Endothelial cell (in vitro differentiated cells): ENCODE data around the gene ZNF423. TPM values are rescaled to one million over a fixed set of nuclear protein-coding genes. Genes with fewer than 3 reads are reported as not detected.

ENCODE experiments used
- DNase-seq: peaks from one replicate; pipeline ENCODE4 v3.0.0; 2021; ENCODE audit warnings: low spot score
- H3K27ac Mint-ChIP-seq: one replicate; pipeline ENCODE4 v1.8.0; 2021; ENCODE audit warnings: mixed read lengths, inconsistent platforms; ENCODE audit not compliant: unreplicated experiment
- H3K27me3 Mint-ChIP-seq: one replicate; pipeline ENCODE4 v1.8.0; 2021; ENCODE audit warnings: mild to moderate bottlenecking, moderate library complexity, mixed read lengths, inconsistent platforms; ENCODE audit not compliant: unreplicated experiment
- H3K36me3 Mint-ChIP-seq: one replicate; pipeline ENCODE4 v1.8.0; 2021; ENCODE audit warnings: mild to moderate bottlenecking, low read depth, mixed read lengths, inconsistent platforms; ENCODE audit not compliant: unreplicated experiment
- H3K4me1 Mint-ChIP-seq: one replicate; pipeline ENCODE4 v1.8.0; 2021; ENCODE audit warnings: mild to moderate bottlenecking, mixed read lengths, inconsistent platforms; ENCODE audit not compliant: unreplicated experiment
- H3K4me3 Mint-ChIP-seq: one replicate; pipeline ENCODE4 v1.8.0; 2021; ENCODE audit warnings: mild to moderate bottlenecking, mixed read lengths, inconsistent platforms; ENCODE audit not compliant: unreplicated experiment
- H3K9me3 Mint-ChIP-seq: one replicate; pipeline ENCODE4 v1.8.0; 2021; ENCODE audit warnings: mixed read lengths, inconsistent platforms; ENCODE audit not compliant: unreplicated experiment
- CTCF ChIP-seq: fragments of 200-600 bp; sonication (generic); IDR thresholded peaks from one replicate; pipeline ENCODE4 v1.5.0; 2021; ENCODE audit warnings: antibody characterized with exemption; ENCODE audit not compliant: unreplicated experiment
- total RNA-seq: library from RNA; stranded (reverse); fragmentation: NEBNext Ultra II Directional; extraction: Animal tissue kit (Norgen Biotek cat#: 25700); gene quantifications from one replicate; pipeline ENCODE4 v1.2.1, GENCODE V29; 2021; ENCODE audit not compliant: unreplicated experiment

ZNF423 gene
- total RNA-seq, 1 donor from 2014 or later = 44.8 TPM

GRCh38 chr16:49473773-49474172, 382.1 kb downstream of the ZNF423 start:
- H3K27me3 Mint-ChIP-seq = peaks cover 6% of the 10 kb centered on the region
- H3K36me3 Mint-ChIP-seq = no peaks in the 10 kb centered on the region
- H3K4me1 Mint-ChIP-seq = peaks cover 7% of the 10 kb centered on the region
- TF ChIP-seq CTCF = no peak
- no peak overlapping the region for H3K27ac Mint-ChIP-seq
- no peak overlapping the region for H3K4me3 Mint-ChIP-seq
- no peak for DNase-seq
- no peaks in the 10 kb centered on the region for H3K9me3 Mint-ChIP-seq

- no peak for DNase-seq
- Mint-ChIP-seq H3K4me3 (no peak overlapping the region), H3K27me3 (peaks cover 7% of the 10 kb centered on the region), H3K27ac (no peak overlapping the region), H3K9me3 (no peaks in the 10 kb centered on the region), H3K36me3 (no peaks in the 10 kb centered on the region), H3K4me1 (peaks cover 7% of the 10 kb centered on the region)
- TF ChIP-seq CTCF = no peak
These were observed 382.8 kb downstream of the ZNF423 start for GRCh38 chr16:49473131-49473530.

GRCh38 chr16:49472598-49472997, 383.3 kb downstream of the ZNF423 start:
- Mint-ChIP-seq H3K9me3 (no peaks in the 10 kb centered on the region), H3K4me3 (no peak overlapping the region), H3K27ac (no peak overlapping the region), H3K4me1 (peaks cover 7% of the 10 kb centered on the region), H3K36me3 (no peaks in the 10 kb centered on the region), H3K27me3 (peaks cover 7% of the 10 kb centered on the region)
- no peak for TF ChIP-seq CTCF
- no peak for DNase-seq

GRCh38 chr16:49471038-49471727, 384.7 kb downstream of the ZNF423 start:
- TF ChIP-seq CTCF = no peak
- Mint-ChIP-seq H3K36me3 (no peaks in the 10 kb centered on the region), H3K4me3 (no peak overlapping the region), H3K9me3 (no peaks in the 10 kb centered on the region), H3K4me1 (peaks cover 8% of the 10 kb centered on the region), H3K27ac (no peak overlapping the region), H3K27me3 (peaks cover 9% of the 10 kb centered on the region)
- DNase-seq = no peak

- no peak for DNase-seq
- no peaks in the 10 kb centered on the region for H3K9me3 Mint-ChIP-seq
- H3K4me3 Mint-ChIP-seq = no peak overlapping the region
- H3K27me3 Mint-ChIP-seq = peaks cover 15% of the 10 kb centered on the region
- no peak overlapping the region for H3K27ac Mint-ChIP-seq
- TF ChIP-seq CTCF = no peak
- peaks cover 10% of the 10 kb centered on the region for H3K4me1 Mint-ChIP-seq
- no peaks in the 10 kb centered on the region for H3K36me3 Mint-ChIP-seq
These were observed 385.4 kb downstream of the ZNF423 start for GRCh38 chr16:49470513-49470991.
